Measurements from ENCODE around the gene ASTN1.

Gene ASTN1

DNA sequence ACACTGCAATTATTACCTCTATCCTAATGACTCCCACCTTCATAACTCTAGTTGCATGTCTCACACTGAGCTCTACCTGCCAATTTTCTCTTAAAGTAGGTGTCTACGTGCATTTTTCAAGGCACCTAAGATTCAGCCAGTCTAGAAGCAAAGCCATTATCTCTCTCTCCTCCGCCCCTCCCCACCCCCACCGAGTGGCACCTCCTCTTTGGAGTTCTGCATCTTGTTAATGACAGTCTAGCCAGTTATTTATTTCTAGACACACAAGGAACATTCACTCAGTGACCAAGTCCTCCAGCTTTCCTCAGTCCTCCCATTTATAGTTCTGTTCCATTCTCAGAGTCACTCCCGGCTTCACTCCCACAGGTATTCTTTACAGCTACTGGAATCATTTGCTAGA lies 47.6 kb downstream of the ASTN1 start:
- TF ChIP-seq POLR2AphosphoS5 (IDR thresholded peaks at IDR 0.05; ENCODE audit: low read depth, low read length) (no peak), SIN3A (IDR thresholded peaks at IDR 0.05; ENCODE audit: borderline replicate concordance, insufficient read depth, low read length) (no peak), FOXP2 (optimal IDR thresholded peaks at IDR 0.05; ENCODE audit: borderline replicate concordance, extremely low read depth, extremely low read length, insufficient read depth) (no peak), TAF1 (IDR thresholded peaks at IDR 0.05; ENCODE audit: borderline replicate concordance, insufficient read depth, low read length) (no peak)
- TF ChIP-seq, protein P1, sequence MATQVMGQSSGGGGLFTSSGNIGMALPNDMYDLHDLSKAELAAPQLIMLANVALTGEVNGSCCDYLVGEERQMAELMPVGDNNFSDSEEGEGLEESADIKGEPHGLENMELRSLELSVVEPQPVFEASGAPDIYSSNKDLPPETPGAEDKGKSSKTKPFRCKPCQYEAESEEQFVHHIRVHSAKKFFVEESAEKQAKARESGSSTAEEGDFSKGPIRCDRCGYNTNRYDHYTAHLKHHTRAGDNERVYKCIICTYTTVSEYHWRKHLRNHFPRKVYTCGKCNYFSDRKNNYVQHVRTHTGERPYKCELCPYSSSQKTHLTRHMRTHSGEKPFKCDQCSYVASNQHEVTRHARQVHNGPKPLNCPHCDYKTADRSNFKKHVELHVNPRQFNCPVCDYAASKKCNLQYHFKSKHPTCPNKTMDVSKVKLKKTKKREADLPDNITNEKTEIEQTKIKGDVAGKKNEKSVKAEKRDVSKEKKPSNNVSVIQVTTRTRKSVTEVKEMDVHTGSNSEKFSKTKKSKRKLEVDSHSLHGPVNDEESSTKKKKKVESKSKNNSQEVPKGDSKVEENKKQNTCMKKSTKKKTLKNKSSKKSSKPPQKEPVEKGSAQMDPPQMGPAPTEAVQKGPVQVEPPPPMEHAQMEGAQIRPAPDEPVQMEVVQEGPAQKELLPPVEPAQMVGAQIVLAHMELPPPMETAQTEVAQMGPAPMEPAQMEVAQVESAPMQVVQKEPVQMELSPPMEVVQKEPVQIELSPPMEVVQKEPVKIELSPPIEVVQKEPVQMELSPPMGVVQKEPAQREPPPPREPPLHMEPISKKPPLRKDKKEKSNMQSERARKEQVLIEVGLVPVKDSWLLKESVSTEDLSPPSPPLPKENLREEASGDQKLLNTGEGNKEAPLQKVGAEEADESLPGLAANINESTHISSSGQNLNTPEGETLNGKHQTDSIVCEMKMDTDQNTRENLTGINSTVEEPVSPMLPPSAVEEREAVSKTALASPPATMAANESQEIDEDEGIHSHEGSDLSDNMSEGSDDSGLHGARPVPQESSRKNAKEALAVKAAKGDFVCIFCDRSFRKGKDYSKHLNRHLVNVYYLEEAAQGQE (IDR thresholded peaks at IDR 0.05; ENCODE audit: insufficient read depth in 1 of 2, low read depth in 2 of 2, low read length in 2 of 2), result no peak

GRCh38 chr1:177106614-177107365 lies 57.7 kb downstream of the ASTN1 start:
- TF ChIP-seq SIN3A (IDR thresholded peaks at IDR 0.05; ENCODE audit: borderline replicate concordance, insufficient read depth, low read length), result no peak

- TF ChIP-seq, protein P1 (IDR thresholded peaks at IDR 0.05; ENCODE audit: insufficient read depth in 1 of 2, low read depth in 2 of 2, low read length in 2 of 2), result no peak
Observed at GRCh38 chr1:177106196-177106595, 58.3 kb downstream of the ASTN1 start.

DNA sequence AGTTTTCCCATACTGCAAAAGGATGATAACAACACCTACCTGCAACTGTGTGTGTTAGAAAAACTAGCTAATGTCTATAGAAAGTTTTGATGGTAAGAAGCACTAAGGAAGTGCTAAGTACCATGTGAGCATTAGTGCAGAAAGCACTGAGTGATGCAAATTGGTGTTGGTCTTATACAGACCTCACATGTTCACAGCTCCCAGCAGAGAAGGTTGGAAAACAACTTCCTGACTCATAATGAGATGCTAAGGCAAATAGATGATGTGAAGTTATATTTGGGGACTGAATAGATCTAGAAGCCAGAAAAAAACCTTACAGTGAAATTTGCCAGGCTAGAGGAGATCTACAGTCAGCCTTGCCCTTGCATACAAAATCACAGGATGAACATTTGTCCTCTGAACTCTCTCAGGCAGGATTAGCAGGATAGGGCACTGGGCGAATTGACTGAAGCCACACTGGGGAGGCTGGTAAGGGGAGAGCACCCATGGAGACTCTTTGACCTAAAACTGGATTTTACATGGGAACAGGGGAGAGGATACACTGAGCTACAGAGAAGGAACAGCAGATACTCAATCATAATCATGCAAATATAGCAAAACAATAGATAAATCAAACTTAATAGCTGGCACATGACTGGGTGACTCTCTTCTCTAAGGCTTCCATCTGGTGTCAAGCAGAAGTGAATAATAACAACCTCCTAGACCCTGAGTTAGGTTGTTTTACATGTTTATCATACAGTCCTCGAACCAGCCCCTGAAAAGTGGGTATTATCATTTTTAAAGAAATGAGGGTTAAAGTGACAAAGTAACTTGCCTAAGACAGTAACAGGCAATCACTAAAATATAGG lies 61.3 kb downstream of the ASTN1 start:
- TF ChIP-seq FOXP2 (optimal IDR thresholded peaks at IDR 0.05; ENCODE audit: borderline replicate concordance, extremely low read depth, extremely low read length, insufficient read depth) (no peak), SIN3A (IDR thresholded peaks at IDR 0.05; ENCODE audit: borderline replicate concordance, insufficient read depth, low read length) (no peak), POLR2AphosphoS5 (IDR thresholded peaks at IDR 0.05; ENCODE audit: low read depth, low read length) (no peak)

DNA sequence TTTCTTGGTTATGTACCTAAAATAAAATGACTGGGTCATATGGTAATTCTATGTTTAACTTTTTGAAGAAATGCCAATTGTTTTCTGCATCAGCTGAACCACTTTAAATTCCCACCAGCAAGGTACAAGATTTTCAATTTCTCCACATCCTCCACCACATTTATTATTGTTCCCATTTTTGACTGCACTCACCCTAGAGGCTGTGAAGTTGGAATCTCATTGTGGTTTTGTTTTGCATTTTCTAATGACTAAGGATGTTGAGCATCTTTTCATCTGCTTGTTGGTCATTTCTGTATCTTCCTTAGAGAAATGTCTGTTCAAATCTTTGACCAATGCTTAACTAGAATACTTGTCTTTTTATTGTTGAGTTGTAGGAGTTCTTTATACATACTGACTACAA lies 72.5 kb downstream of the ASTN1 start:
- TF ChIP-seq, protein P1 (IDR thresholded peaks at IDR 0.05; ENCODE audit: insufficient read depth in 1 of 2, low read depth in 2 of 2, low read length in 2 of 2), result no peak
- no peak for TF ChIP-seq POLR2AphosphoS5 (IDR thresholded peaks at IDR 0.05; ENCODE audit: low read depth, low read length)

DNA sequence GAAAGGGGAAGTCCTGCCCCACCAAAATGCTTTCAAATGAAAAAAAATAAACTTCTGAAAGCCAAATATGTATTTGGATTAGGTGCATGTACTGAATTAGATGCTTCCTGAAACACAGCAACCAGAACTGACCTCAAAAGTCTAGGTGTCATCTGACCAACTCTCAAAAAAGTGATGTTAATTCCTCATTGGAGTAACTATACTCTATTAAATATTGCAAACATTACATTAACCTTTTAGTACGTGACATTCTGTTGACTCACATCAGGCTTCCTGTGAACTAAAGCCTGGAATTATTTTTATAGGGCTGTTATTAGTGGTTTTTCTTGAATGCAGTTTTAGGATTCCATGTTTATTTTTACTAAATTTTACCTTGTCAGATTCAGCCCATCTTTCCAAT lies 73.5 kb downstream of the ASTN1 start:
- TF ChIP-seq TAF1 (IDR thresholded peaks at IDR 0.05; ENCODE audit: borderline replicate concordance, insufficient read depth, low read length) (no peak), POLR2AphosphoS5 (IDR thresholded peaks at IDR 0.05; ENCODE audit: low read depth, low read length) (no peak), FOXP2 (optimal IDR thresholded peaks at IDR 0.05; ENCODE audit: borderline replicate concordance, extremely low read depth, extremely low read length, insufficient read depth) (no peak), SIN3A (IDR thresholded peaks at IDR 0.05; ENCODE audit: borderline replicate concordance, insufficient read depth, low read length) (no peak)
- TF ChIP-seq, protein P1 (IDR thresholded peaks at IDR 0.05; ENCODE audit: insufficient read depth in 1 of 2, low read depth in 2 of 2, low read length in 2 of 2), result no peak
